HG02981 (cell line): Measurements from ENCODE around the gene ABTB1.

ENCODE experiments used
- ATAC-seq: cut with Tn5 transposase; IDR thresholded peaks from one replicate; pipeline ENCODE4 v1.9.1; 2021; ENCODE audit warnings: mild to moderate bottlenecking, moderate library complexity; ENCODE audit not compliant: unreplicated experiment

Gene ABTB1

DNA sequence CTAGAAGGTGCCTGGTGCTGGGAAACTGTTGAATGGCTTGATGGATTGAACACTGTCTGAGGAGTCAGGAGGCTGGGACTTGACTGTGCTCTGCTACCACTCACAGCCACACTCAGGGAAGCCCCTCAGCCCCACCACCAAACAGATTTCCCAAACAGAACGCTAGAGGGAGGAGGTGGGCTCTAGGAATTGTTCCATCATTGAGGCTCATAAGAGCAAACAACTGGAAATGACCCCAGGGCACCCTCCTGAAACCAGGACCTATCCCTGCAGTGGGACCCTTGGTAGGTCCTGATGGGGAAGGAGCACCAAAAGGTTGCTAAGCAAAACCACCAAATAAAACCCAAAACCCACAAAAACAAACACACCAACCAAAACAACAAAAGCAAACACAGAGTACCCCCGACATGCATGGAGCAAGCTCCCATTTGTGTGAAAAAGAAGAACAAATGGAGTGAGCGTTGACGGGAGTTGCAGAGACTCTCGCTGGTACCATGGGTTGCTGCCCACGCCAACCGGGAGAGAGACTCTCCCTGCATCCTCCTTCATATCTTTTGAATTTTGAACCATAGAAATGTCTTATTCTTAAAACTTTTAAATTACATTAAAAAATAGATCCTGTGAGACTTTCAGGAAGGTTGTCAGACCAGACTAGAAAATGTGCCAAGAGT lies 45.6 kb downstream of the ABTB1 start:
- no peak for ATAC-seq

DNA sequence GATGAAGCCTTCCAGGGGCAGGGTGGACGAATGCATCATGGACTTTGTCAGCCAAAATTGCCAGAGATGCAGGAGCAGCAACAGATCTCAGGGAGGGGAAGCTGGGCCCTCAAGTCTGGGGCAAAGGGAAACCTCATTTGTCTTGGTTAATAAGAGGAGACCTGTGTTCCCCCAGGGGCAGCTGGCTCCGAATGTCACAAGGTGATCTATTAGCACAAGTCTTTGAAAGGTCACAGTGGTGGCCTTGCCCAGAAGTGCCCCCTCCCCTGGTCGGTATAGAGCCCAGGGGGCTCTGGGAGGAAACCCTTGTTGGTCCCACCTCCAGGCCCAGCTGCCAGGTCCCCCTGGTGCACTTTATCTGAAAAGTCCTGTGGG lies 46.2 kb downstream of the ABTB1 start:
- ATAC-seq = no peak

DNA sequence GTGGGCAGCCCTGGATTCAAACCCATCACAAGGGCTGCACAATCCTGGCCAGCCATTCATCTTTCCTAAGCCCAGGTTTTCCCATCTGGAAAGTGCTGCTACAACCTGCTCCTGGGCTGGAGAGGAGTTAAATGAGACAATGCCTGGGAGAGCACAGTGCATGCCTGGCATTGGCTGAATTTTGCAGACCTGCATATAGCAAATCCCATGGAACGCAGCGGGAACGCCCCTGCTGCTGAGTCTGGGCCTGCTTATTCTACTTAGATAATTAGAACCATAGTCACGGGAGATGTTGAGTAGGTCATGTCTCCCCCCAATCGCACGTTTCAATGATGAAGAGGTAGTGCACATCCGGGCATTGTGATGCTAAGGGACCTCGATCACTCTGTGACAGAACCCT lies 46.6 kb downstream of the ABTB1 start:
- ATAC-seq = no peak

DNA sequence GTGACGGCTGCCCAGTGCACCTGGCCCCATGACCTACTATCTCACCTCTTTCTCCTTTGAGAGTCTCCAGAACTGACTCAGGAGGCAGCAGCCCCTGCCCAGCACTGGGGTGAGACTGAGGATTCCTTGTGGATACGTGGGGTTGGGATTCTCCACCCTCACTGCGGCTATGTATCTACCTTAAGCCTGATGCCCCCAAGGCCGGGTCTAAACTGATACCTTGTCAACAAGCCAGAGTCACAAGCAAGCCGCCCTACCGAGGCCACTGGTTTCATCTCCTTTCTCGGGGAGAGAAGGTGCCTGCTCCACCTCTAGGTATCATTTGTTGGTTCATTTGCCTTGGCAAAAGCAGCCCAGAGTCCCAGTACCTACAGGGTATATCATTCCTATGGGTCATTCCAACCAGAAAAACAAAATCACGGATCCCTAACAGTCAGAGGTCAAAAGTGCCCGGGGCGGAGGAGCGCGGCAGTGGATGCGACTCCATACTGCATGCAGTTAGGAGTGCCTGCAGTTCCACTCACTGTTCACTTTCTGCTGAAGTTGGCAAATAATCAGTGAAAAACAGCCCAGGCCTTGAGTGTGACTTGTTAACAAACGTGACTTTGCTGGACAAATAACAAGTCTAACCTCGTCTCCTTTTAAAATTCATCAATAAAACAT lies 47.5 kb downstream of the ABTB1 start:
- ATAC-seq = no peak

DNA sequence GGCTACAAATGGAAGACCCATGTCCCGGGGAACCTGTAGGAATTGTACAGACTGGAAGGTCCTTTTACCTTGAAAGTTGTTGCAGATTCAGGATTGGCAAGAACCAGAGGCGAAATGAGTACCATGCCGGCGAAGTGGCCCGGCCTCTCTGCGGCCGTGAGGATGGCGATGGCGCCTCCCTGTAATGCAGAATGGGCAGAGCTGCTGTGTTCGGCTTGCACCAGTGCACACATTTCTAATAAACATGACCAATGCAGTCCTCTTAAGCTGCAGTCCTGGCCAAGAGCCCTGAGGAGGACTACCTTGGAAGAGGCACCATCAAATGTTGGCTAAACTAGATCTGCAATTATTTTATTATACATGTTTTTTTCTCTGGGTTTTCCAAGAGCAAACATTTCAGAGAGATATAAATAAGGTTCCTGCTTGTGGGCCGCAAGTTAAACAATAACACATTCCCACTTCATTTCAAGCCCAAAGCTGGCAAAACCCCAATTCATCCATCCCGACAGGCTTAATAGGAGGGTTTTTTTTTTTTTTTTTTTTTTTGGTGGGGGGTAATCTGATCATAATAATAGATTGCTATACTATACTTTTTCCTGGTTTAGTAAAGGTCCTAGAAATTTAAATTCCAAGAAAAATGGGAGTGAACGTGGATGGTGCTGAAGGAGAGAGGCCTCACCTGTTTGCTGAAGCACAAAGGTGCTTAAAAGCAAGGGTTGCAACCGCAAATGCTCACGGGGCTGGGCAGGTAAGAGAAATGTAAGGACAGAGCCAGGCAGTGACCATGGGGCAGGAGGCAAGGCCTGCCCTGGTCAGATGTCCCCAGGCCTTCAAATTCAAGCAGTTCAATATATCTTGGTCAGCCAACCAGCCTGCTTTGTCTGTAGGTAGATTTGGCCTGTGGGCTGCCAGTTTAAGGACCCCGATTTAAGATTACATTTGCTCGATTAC lies 48.5 kb downstream of the ABTB1 start:
- ATAC-seq = no peak

DNA sequence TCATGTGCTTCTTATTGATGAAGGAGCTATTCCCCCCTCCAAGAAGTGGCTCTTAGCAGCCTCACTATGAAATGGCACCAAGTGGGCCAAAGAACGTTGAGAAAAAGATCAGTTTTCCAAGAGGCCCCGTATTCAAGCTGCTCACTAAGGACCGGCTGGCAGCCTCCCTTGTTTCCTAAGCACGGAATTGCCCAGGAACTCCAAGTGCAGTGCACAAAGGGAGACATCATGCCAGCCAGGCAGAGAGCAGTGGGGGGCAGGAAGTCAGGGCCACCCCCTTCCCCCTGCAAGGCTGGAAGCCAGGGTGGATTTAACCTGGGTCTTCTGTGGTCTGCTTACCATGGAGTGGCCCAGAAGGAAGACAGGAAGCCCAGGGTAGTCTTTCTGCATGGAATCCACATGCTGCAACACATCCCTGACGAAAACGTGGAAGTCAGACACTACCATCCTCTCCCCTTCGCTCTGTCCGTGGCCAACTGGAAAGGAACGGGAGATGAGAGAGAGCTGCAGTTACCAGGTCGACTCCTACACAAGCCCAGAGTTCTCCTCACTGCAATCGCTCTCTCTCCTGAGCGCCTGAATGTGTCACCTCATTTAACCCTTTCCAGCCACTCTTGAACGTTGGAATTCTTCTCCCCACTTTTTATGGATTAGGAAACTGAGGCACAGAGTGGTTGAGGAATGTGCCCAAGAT lies 49.5 kb downstream of the ABTB1 start:
- no peak for ATAC-seq

DNA sequence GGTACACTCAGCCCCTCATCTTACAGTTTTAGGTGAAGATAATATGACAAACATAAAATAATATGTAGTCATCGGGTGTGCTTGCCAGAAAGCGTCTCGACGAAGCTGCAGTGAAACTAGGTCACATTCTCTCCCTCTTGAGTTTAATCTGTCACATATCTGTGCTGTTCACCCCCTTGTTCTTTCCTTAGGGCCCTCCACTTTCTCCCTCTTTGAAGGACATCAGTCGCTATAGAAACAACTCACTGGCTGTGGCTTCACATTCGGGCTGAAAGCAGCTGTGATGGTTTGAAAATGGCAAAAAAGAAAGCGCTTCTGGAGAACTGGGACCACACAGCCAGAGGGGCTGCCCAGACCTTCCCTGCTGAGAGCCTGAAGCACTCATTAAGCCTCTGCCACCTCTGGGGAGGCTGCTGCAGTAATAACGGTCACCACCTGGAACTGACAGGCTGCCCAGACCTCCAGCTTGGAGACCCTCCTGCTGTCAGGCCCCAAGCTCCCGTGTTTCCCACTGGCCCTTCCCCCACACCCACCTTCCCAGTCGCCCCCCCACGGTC lies 50.3 kb downstream of the ABTB1 start:
- no peak for ATAC-seq

DNA sequence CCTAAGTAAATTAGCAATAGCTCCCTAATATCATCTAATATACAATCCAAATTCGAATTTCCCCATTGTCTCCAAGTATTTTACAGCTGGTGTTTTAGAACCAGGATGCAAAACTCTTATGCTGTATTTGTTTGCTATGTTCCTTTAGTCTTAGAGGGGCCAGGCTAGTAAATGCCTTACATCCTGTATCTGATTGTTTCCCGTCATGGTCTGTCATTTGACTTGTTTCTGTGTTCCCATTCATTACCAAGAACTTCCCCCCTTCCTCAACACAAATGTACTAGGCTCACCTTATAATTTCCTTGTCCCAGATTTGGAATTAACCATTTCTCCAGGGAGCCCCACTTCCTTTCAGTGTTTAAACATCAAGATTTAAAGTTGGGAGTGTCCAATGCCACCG lies 54.1 kb downstream of the ABTB1 start:
- no peak for ATAC-seq

DNA sequence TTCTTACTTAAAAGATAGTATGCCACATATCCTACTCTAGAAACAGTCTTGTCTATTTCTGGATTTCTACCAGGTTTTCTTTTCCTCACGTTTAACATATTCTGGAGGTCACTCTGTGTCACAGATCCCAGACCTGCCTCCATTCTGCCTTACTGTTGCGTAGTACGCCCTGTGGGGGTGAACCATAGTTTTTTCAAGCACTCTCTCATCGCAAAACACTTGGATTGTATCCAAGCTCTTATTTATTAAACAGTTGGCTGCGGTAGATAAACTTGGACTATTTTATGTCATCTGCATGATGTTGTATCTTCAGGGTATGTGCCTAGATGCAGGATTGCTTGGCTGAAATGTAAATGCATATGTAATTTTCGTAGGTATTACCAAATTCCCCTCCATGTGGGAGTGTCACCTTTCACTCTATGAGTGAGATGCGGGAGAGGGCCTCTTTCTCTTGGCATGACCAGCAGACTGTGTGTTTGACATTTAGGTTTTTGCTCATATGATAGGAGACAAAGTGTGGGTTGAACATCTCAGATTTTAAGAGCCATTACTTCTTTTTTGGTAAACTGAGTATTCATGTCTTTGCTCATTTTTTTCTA lies 55.8 kb downstream of the ABTB1 start:
- ATAC-seq = no peak

DNA sequence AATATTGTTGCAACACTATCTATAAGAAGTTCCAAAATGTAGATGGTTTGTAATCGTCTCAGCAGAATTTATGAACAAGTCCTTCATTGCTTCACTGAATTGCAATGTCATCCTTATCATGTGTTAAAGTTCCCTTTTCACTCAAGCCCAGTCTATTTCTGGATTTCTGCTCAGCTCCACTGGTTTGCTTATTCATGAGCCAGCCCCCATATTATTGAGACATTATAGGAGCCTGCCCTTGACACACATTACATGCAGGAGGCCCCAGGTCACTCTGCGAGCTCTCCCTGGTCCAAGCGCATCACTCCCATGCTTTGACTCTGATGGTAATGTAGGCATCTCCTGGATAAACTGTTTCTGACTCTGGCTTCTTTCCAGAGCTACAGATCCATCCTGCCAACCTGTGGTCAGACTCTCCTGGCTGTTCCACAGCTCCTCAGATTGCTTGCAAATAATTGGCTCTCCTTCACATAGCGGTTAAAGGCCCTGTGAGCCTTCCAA lies 56.9 kb downstream of the ABTB1 start:
- no peak for ATAC-seq

DNA sequence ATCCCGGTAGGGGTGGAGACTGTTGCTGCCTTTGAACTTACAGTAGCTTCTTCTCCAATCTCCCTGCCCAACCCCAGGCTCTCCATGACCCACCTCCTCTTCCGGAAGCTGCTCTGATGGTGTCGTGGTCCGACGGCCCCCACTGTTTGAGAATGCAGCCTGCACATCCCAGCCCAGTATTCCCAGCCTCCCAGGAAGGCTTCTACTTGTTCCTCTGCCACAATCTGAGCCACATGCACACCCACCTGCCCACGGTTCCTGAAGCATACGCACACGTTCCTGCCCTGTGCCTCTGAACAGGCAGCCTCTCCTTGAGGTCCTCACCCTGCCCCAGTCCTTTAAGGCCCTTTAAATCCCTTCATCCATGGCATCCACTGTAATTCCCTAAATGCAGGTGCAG lies 57.4 kb downstream of the ABTB1 start:
- ATAC-seq = no peak
